B cell (primary cell): ENCODE results near the gene C10orf105. TPM values are rescaled to one million over a fixed set of nuclear protein-coding genes. Genes with fewer than 3 reads are reported as not detected.

Experiments
- ATAC-seq: fragments of 200-7000 bp; cut with Tn5 transposase; one replicate; pipeline ENCODE4 v1.10.0; 2021; ENCODE audit warnings: low read depth, mild to moderate bottlenecking, moderate number of reproducible peaks, moderate library complexity
- CTCF ChIA-PET: fragments of 350-600 bp; sonication (Branson Sonifier 250); formaldehyde crosslinking; loops from one replicate; lab custom pipeline; 2021; ENCODE audit warnings: antibody characterized with exemption, inconsistent platforms; lab: Charles Lee
- POLR2A ChIA-PET: fragments of 350-600 bp; sonication (Branson Sonifier 250); formaldehyde crosslinking; loops from one replicate; lab custom pipeline; 2021; ENCODE audit warnings: antibody characterized with exemption; lab: Charles Lee
- DNase-seq: peaks from one replicate; pipeline ENCODE4 v3.0.0; 2013
- H2AFZ ChIP-seq: 2 replicates; pipeline ENCODE4 v1.6.1; 2012; ENCODE audit warnings: mild to moderate bottlenecking, low read depth, low read length; ENCODE audit not compliant: insufficient read depth, poor library complexity, severe bottlenecking
- H3K27ac ChIP-seq, 2 donors: 1 replicate in 1 of 2; 2 replicates in 1 of 2; pipeline ENCODE4 v1.5.1; 2012 to 2013; ENCODE audit warnings: low read length in 2 of 2, mild to moderate bottlenecking in 2 of 2, moderate library complexity in 1 of 2
- H3K27me3 ChIP-seq, 4 experiments: fragments of 200-600 bp in 1 of 4; sonication (generic) in 1 of 4; replicated peaks in 1 of 4; 1 replicate in 2 of 4; 2 replicates in 2 of 4; pipeline versions ENCODE4 v1.6.1 to v1.7.0; 2013 to 2016; ENCODE audit warnings: low read length in 3 of 4, mild to moderate bottlenecking in 2 of 4, mixed read lengths in 1 of 4, moderate library complexity in 1 of 4; ENCODE audit not compliant: insufficient read depth in 4 of 4, control insufficient read depth in 3 of 4; ENCODE audit errors: control extremely low read depth in 1 of 4
- H3K36me3 ChIP-seq, 2 experiments: replicated peaks in 1 of 2; 1 replicate in 1 of 2; 2 replicates in 1 of 2; pipeline versions ENCODE4 v1.6.1 to v1.7.1; 2013; ENCODE audit warnings: low read length in 1 of 2; ENCODE audit not compliant: insufficient read depth in 2 of 2, control insufficient read depth in 1 of 2; ENCODE audit errors: control extremely low read depth in 1 of 2, extremely low read depth in 1 of 2
- H3K4me1 ChIP-seq, 2 donors: fragments of 200-600 bp in 1 of 2; sonication (generic) in 1 of 2; 1 replicate in 1 of 2; 2 replicates in 1 of 2; pipeline versions ENCODE4 v1.5.1 to v1.6.1; 2013 to 2017; ENCODE audit warnings: low read length in 2 of 2; ENCODE audit not compliant: control insufficient read depth in 2 of 2, insufficient read depth in 2 of 2
- H3K4me2 ChIP-seq: replicated peaks from 2 replicates; pipeline ENCODE3; 2012; ENCODE audit warnings: mild to moderate bottlenecking, low read depth, low read length; ENCODE audit not compliant: poor library complexity, severe bottlenecking
- H3K4me3 ChIP-seq, 5 experiments: fragments of 200-600 bp in 1 of 5; sonication (generic) in 1 of 5; 1 replicate in 3 of 5; 2 replicates in 2 of 5; pipeline versions ENCODE4 v1.5.1 to v1.7.0; 2011 to 2016; ENCODE audit warnings: low read length in 4 of 5, mild to moderate bottlenecking in 4 of 5, low read depth in 2 of 5, control low read depth in 1 of 5, moderate library complexity in 1 of 5; ENCODE audit not compliant: insufficient read depth in 1 of 5; ENCODE audit errors: control extremely low read depth in 1 of 5, extremely low read depth in 1 of 5
- H3K79me2 ChIP-seq: fragments of 200-600 bp; sonication (generic); one replicate; pipeline ENCODE4 v1.6.0; 2016; ENCODE audit warnings: low read length; ENCODE audit not compliant: control insufficient read depth, insufficient read depth
- H3K9ac ChIP-seq: fragments of 200-600 bp; sonication (generic); 2 replicates; pipeline ENCODE4 v1.6.1; 2017; ENCODE audit warnings: mild to moderate bottlenecking, low read length, moderate library complexity
- H3K9me3 ChIP-seq, 3 donors: one replicate each; pipeline versions ENCODE4 v1.6.1 to v1.7.1; 2013; ENCODE audit warnings: low read length in 2 of 3; ENCODE audit not compliant: control insufficient read depth in 2 of 3, insufficient read depth in 1 of 3; ENCODE audit errors: control extremely low read depth in 1 of 3
- H4K20me1 ChIP-seq: 2 replicates; pipeline ENCODE4 v1.6.0; 2012; ENCODE audit warnings: mild to moderate bottlenecking, low read length; ENCODE audit not compliant: insufficient read depth, control insufficient read depth, poor library complexity, severe bottlenecking
- H3K27ac Mint-ChIP-seq: one replicate; pipeline ENCODE4 v1.8.0; 2021; ENCODE audit warnings: mixed read lengths
- H3K27me3 Mint-ChIP-seq: one replicate; pipeline ENCODE4 v1.8.0; 2021; ENCODE audit warnings: mixed read lengths
- H3K4me1 Mint-ChIP-seq: one replicate; pipeline ENCODE4 v1.8.0; 2021; ENCODE audit warnings: mixed read lengths
- H3K4me3 Mint-ChIP-seq: one replicate; pipeline ENCODE4 v1.8.0; 2021; ENCODE audit warnings: mixed read lengths
- H3K9me3 Mint-ChIP-seq: one replicate; pipeline ENCODE4 v1.8.0; 2022; ENCODE audit warnings: mixed read lengths; ENCODE audit not compliant: insufficient read depth
- CTCF ChIP-seq: fragments of 200-600 bp; IDR thresholded peaks from one replicate; pipeline ENCODE4 v1.8.0; 2022; ENCODE audit warnings: antibody characterized with exemption, mild to moderate bottlenecking
- EZH2 ChIP-seq: IDR thresholded peaks from 2 replicates; pipeline ENCODE4 v1.6.1; 2012; ENCODE audit warnings: borderline replicate concordance, low read depth, mild to moderate bottlenecking, moderate library complexity, low read length; ENCODE audit not compliant: insufficient read depth, poor library complexity, severe bottlenecking
- WGBS: methylation state at CpG from one replicate; pipeline ENCODE4 v1.1.5; 2013; ENCODE audit warnings: missing lambda C conversion rate; ENCODE audit not compliant: insufficient coverage; 5-methylcytosine and 5-hydroxymethylcytosine counted together
- intact Hi-C: fragments of 100-400 bp; cut with micrococcal nuclease; formaldehyde crosslinking; loops from one replicate; pipeline ENCODE4 v1.10.0; 2022
- polyA plus RNA-seq: library from polyadenylated mRNA; depleted of rRNA; stranded (reverse); fragments of >200 nt; gene quantifications from 2 replicates; pipeline ENCODE4 v1.2.3, GENCODE V29; 2012
- total RNA-seq, 2 donors: library from RNA; stranded (reverse); fragments of 120-200 nt in 1 of 2; gene quantifications; 1 replicate in 1 of 2; 2 replicates in 1 of 2; pipeline versions ENCODE4 v1.2.3 to v1.2.4, GENCODE V29; 2013 to 2022

C10orf105 gene
- total and polyA plus RNA-seq, 2 donors (not counting 1 experiment from before 2014, with no cell fraction given) = 0.03 TPM; not detected in 1

DNA sequence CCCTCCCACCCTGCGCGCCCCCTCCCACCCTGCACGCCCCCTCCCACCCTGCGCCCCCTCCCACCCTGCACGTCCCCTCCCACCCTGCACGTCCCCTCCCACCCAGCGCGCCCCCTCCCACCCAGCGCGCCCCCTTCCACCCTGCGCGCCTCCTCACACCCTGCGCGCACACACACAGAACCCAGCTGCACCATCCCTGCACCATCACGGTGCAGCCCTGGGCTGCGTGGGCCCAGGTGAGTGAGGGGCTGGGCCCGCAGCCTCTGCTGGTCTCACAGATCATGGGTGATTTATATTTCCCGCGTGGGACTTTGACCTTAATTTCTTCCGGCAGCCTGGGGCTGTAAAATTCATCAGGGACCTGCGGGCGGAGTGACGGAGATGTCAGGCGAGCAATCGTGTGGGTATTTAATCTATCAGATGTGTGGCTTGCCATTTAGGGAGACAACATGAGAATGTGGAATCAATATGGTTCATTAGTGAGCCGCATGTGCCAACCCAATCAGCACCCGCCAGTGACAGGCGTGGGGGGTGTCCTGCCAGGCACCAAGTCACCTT, 57.7 kb downstream of the C10orf105 start:
- Mint-ChIP-seq H3K4me1 (peaks cover 9% of the 10 kb centered on the region), H3K4me3 (no peak overlapping the region), H3K27me3 (no peaks in the 10 kb centered on the region), H3K27ac (no peak overlapping the region), H3K9me3 (no peaks in the 10 kb centered on the region)
- Histone ChIP-seq H2AFZ (no peak overlapping the region), H3K4me1 (peaks cover 4 to 10% of the 10 kb centered on the region in 2 donors), H3K9me3 (peaks cover 0 to 11% (median 10%) of the 10 kb centered on the region in 3 donors), H3K4me3 (no peak overlapping the region), H3K9ac (no peak overlapping the region), H3K4me2 (no peak overlapping the region), H3K27ac (no peak overlapping the region), H3K79me2 (no peaks in the 10 kb centered on the region), H4K20me1 (no peaks in the 10 kb centered on the region), H3K36me3 (no peaks in the 10 kb centered on the region), H3K27me3 (no peaks in the 10 kb centered on the region)
- ChIA-PET POLR2A (no interaction called here), CTCF (interaction anchor here (1.8 to 3.2 kb wide), 2 partner anchors 44 to 151 kb away, joined by 4 to 32 read pairs; no protein-coding TSS in a partner anchor)
- 89% methylated on average over 13 of the region's 28 CpGs for WGBS
- DNase-seq (no peak), ATAC-seq (no peak)
- TF ChIP-seq EZH2 (no peak), CTCF (no peak)
- intact Hi-C loops = no loop called here

Other genes with a start within 250 kb of the C10orf105 start
- 61.2 and 63.3 TPM in 2 replicates for gene VSIR, start 53.7 kb upstream of the C10orf105 start, total RNA-seq
- gene VSIR, start 53.7 kb upstream of the C10orf105 start, polyA plus RNA-seq = 35.9 and 40.5 TPM in 2 replicates
- gene PSAP, start 131.5 kb upstream of the C10orf105 start, total RNA-seq = 509 and 536 TPM in 2 replicates
- 188 and 206 TPM in 2 replicates for gene PSAP, start 131.5 kb upstream of the C10orf105 start, polyA plus RNA-seq
- gene CHST3, start 244.6 kb upstream of the C10orf105 start, total RNA-seq = not detected in 2 replicates
- gene CHST3, start 244.6 kb upstream of the C10orf105 start, polyA plus RNA-seq = 0.01 and 0.06 TPM in 2 replicates